NCI-H345 treated with DMSO at 0.1 percent for 48 hours (cell line): ENCODE results near the gene LTO1.
"Not testable (repeated sequence)": the region's sequence is repeated elsewhere in the genome, so short reads cannot be mapped to it uniquely, and the experiment has no call there.

Experiments
- DNase-seq: peaks from one replicate; lab custom pipeline; 2025; ENCODE audit not compliant: unreplicated experiment; lab: John Stamatoyannopoulos, UW

The LTO1 gene

DNA sequence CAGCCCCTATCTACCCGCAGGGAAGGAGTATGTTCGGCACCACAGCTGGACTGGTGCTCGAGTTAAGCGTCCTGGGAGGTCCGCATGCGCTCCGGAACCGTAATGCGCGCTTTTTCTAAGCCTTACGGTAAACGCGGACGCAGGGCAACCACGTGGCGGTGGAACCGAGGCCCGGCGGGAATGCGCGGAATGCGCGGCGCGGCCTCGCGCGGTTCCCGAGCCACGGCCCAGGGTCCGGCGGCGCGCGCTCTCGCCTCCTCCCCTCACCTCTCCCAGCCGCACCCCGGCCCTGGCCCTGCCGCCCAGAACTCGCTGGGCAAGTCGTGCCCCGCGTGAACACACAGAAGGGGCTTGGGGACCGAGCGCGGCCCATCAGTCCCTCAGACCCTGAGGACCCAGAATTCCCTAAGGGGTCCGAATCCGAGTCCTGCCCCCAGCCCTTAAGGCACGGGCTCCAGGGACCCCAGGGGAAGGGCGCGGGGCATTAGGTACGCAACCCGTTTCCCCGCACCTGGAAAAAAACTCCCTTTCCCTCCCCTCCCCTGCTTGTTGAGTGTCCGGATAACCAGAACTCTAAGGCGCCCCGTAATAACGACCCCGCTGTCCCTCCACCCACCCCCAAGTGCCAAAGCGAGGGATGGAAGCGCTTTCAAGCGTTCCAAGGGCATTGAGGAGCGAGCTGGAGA is 38.5 kb downstream of the LTO1 start:
- DNase-seq: no peak

DNA sequence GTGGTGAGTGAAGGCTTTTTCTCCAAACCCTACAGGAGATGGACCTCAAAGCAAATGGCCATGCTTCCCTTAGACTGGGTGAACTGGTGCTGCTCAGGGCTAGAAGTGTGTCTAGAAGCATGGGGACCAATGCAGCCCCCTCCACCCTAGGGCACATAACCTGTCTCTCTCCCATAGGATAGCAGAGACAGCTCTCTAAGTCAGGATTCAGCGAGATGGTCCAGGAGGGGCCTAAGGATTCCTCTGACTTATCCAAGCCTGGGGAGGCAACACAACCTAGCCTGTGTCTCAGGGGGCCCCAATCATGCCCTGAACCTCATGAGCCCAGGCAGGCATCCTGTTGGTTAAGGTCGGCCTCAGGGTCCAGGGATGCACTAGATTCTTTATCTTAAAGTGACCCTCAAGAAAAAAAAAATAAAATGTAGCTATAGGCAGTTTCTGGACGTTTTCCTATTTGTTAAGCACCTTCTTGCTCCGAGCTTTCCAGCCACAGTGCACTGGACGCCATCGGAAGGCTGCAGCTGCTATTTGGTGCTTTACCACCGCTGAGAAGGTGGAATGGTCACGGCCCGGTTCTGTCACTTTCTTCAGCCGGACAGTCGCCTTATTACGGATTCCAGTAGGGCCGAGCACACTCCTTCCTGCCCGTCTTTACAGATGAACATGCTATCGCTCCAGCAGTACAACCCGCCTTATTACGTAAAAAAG is 39.2 kb downstream of the LTO1 start:
- no peak for DNase-seq

- DNase-seq: no peak
Observed at GRCh38 chr11:69635195-69635594, 40.0 kb downstream of the LTO1 start.

DNA sequence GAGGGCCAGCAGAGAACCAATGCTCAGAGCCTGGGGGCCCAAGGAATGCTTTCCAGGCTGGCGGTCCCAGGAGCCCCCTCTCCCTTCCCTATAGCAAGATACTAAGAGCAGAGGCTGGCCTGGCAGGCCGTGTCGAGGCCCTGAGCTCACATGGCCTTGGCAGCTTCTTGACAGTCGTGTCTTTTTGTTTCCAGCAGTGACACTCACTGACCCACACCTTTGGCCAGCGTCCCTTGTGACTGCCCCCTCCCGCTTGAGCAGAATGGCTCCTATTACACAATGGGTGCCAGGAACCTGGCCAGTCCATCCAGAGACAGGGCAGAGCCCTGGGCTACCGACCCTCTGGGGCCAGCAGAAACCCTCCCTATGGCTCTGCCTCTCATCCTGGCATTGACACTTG is 40.6 kb downstream of the LTO1 start:
- no peak for DNase-seq

- no peak for DNase-seq
Observed at GRCh38 chr11:69634069-69634468, 41.1 kb downstream of the LTO1 start.

DNA sequence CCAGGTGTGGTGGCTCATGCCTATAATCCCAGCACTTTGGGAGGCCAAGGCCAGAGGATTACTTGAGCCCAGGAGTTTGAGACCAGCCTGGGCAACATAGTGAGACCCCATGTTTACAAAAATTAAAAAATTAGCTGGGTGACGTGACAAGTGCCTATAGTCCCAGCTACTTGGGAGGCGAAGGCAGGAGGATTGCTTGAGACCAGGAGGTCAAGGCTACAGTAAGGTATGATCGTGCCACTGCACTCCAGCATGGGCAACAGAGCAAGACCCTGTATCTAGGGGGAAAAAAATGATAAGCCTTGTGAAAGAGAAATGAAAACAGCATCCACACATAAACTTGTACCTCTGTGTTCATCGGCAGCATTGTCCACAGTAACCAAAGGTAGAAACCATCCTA is 42.3 kb downstream of the LTO1 start:
- DNase-seq: no peak

GRCh38 chr11:69630424-69630823 is 44.7 kb downstream of the LTO1 start:
- DNase-seq: no peak

DNA sequence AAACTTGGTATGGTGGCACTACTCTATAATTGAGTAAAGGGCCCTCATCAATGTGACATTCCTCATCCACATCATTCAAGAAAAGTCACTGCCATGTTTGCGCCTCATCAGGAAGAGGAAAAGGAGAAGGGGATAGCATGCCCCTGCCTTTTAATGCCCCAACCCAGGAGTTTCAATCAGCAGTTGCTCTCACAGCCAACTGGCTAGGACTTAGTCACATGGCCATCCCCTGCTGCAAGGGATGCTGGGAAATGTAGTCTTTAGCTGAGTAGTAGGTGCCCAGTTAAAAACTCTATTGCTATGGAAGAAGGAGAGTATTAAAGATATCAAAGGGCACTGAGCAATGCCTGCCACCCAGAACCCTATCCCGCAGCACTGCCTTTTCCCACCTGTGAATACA is 45.1 kb downstream of the LTO1 start:
- DNase-seq: no peak

GRCh38 chr11:69627551-69627950 is 47.6 kb downstream of the LTO1 start:
- DNase-seq: no peak

- DNase-seq: no peak
Observed at GRCh38 chr11:69625476-69625875, 49.7 kb downstream of the LTO1 start.

- no peak for DNase-seq
Observed at GRCh38 chr11:69624293-69624692, 50.9 kb downstream of the LTO1 start.

DNA sequence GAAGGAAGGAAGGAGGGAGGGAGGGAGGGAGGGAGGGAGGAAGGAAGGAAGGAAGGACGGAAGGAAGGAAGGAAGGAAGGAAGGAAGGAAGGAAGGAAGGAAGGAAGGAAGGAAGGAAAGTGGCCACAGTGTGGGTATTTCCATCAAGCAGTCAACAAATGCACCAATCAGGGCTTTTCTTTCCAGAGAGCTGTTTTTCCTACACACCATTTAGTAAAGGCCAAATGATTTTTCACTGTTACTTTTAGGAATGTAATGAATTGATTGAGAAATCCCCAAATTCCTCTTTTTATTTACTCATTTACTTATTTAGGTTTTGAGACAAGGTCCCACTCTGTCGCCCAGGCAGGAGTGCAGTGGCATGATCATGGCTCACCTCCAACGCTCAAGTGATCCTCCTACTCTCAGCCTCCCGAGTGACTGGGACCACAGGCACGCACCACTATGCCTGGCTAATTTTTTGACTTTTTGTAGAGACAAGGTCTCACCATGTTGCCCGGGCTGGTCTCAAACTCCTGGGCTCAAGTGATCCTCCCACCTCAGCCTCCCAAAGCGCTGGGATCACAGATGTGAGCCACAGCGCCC is 53.0 kb downstream of the LTO1 start:
- DNase-seq: not testable (repeated sequence)

DNA sequence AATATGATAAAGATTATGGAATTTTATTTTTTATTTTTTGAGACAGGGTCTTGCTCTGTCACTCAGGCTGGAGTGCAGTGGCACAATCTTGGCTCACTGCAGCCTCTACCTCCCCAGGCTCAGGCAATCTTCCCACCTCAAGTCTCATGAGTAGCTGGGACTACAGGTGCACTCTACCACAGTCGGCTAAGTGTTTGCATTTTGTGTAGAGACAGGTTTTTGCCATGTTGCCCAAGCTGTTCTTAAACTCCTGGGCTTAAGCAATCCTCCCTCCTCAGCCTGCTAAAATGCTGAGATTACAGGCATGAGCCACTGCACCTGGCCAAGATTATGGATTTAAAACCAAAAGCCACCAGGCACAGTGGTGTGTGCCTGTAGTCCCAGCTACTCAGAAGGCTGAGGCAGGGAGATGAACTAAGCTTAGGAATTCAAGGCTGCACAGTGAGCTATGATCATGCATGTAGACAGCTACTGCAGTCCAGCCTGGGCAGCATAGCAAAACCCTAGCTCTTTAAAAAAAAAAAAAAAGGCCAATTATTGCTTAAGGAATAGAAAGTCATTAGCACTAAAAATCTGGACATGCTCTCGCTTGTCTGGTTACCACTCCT is 54.4 kb downstream of the LTO1 start:
- DNase-seq: no peak

- no peak for DNase-seq
Observed at GRCh38 chr11:69618237-69618636, 56.9 kb downstream of the LTO1 start.

DNA sequence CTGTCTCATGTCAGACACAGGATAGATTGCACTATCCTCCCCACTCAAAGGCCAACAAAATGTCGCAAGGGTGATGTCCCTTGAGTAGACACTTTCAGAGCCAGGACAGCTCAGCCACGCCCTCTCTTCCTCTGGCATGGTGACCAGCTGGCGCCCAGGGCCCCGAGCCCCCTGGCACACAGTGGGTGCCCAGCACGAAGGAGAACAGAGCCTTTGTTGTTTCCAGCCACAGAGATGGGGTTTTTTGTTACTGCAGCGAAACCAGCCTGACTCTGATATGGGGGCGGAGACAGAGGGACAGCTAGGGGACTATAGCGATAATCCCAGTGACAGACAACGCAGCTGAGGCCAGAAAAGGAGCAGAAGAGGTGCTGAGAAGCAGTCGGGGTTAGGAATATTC is 57.5 kb downstream of the LTO1 start:
- DNase-seq: no peak

DNA sequence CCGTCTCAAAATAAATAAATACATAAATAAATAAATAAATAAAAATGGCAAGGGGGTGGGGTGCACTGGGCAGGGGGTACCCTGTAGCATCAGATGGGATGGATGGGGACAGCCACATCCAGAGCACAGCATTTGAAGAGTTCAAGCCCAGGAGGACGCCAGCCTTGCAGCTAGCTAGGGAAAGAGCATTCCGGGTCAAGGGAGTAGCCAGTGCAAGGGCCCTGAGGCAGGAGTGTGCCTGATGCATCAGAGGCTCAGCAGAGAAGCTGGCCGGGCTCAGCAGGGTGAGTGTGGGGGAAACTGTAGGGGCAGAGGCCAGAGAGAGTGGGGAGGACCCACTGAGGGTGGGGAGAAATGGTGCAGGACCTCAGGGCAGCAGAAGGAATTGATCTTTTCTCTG is 57.9 kb downstream of the LTO1 start:
- DNase-seq: no peak
